Transverse colon (tissue), 3 donors: ENCODE measurements around the gene UBC.

Experiments used
- EP300 ChIP-seq: sonication (generic); formaldehyde crosslinking; IDR thresholded peaks from one replicate; pipeline ENCODE4 v1.6.1; 2017; ENCODE audit warnings: antibody characterized with exemption, low read depth
- TF ChIP-seq, protein P1 (sequence below), 5 experiments: fragments of 200-600 bp in 3 of 5; fragments of 450-650 bp in 2 of 5; sonication (generic) in 3 of 5; IDR thresholded peaks; 1 replicate in 2 of 5; 2 replicates in 3 of 5; pipeline ENCODE4 v1.5.1; 2016 to 2017; ENCODE audit warnings: antibody characterized with exemption in 5 of 5, inconsistent platforms in 3 of 5, mild to moderate bottlenecking in 2 of 5, moderate library complexity in 1 of 5

DNA sequence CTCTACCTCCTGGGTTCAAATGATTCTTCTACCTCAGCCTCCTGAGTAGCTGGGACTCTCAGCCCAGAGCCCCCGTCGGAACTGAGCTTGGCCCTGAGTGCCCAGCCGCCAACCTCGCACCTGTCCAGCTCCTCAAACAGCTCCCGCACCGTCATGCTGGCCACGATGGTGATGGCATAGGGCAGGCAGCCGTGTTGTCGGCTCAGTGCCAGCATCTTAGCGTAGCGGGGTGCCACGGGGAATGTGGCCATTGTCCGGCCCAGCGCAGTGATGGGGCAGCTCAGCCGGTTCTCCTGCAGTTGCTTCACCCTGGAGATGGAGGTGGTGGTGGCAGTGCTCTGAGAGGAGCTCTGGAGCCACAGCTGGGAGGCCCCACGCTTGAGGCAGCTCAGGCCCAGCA, 42.1 kb upstream of the UBC start:
- TF ChIP-seq EP300, result no peak
- TF ChIP-seq, protein P1, sequence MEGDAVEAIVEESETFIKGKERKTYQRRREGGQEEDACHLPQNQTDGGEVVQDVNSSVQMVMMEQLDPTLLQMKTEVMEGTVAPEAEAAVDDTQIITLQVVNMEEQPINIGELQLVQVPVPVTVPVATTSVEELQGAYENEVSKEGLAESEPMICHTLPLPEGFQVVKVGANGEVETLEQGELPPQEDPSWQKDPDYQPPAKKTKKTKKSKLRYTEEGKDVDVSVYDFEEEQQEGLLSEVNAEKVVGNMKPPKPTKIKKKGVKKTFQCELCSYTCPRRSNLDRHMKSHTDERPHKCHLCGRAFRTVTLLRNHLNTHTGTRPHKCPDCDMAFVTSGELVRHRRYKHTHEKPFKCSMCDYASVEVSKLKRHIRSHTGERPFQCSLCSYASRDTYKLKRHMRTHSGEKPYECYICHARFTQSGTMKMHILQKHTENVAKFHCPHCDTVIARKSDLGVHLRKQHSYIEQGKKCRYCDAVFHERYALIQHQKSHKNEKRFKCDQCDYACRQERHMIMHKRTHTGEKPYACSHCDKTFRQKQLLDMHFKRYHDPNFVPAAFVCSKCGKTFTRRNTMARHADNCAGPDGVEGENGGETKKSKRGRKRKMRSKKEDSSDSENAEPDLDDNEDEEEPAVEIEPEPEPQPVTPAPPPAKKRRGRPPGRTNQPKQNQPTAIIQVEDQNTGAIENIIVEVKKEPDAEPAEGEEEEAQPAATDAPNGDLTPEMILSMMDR (IDR thresholded peaks at IDR 0.05), result no peak
